ENCODE data around the gene CCDC196.

- TF ChIP-seq CTCF (conservative IDR thresholded peaks at IDR 0.05; ENCODE audit: low read length) (no peak), EZH2phosphoT487 (IDR thresholded peaks at IDR 0.05; ENCODE audit: borderline replicate concordance, low read depth, low read length) (no peak)
These were observed 9.2 kb upstream of the CCDC196 start for GRCh38 chr14:66476964-66477363.
